HAP-1 (cell line): ENCODE data around the gene SHC4.
"Not testable (repeated sequence)": the region's sequence is repeated elsewhere in the genome, so short reads cannot be mapped to it uniquely, and the experiment has no call there.

ENCODE experiments used
- DNase-seq, 2 experiments: peaks; one replicate each; pipeline ENCODE4 v3.0.0-alpha.2; 2016 to 2020; ENCODE audit warnings: low spot score in 2 of 2
- H3K27me3 ChIP-seq: fragments of 250-450 bp; sonication (Bioruptor Pico); 2 replicates; pipeline ENCODE4 v1.5.1; 2020; ENCODE audit warnings: low read depth, mild to moderate bottlenecking, moderate library complexity
- H3K36me3 ChIP-seq: fragments of 250-450 bp; sonication (Bioruptor Pico); replicated peaks from 2 replicates; pipeline ENCODE4 v1.5.1; 2020; ENCODE audit warnings: mild to moderate bottlenecking
- H3K4me1 ChIP-seq: fragments of 250-450 bp; sonication (Bioruptor Pico); 2 replicates; pipeline ENCODE4 v1.5.1; 2020; ENCODE audit warnings: mild to moderate bottlenecking
- H3K4me3 ChIP-seq: fragments of 250-450 bp; sonication (Bioruptor Pico); 2 replicates; pipeline ENCODE4 v1.5.1; 2020; ENCODE audit warnings: mild to moderate bottlenecking, moderate library complexity
- H3K9me3 ChIP-seq: fragments of 250-450 bp; sonication (Bioruptor Pico); 2 replicates; pipeline ENCODE4 v1.5.1; 2020; ENCODE audit warnings: mild to moderate bottlenecking, moderate library complexity
- in situ Hi-C: fragments of 300-500 bp; cut with MboI; formaldehyde crosslinking; loops from 3 replicates; pipeline ENCODE4 v1.14.3; 2020; ENCODE audit warnings: low sequenced_read_pairs, inconsistent platforms, mixed read lengths

The SHC4 gene

DNA sequence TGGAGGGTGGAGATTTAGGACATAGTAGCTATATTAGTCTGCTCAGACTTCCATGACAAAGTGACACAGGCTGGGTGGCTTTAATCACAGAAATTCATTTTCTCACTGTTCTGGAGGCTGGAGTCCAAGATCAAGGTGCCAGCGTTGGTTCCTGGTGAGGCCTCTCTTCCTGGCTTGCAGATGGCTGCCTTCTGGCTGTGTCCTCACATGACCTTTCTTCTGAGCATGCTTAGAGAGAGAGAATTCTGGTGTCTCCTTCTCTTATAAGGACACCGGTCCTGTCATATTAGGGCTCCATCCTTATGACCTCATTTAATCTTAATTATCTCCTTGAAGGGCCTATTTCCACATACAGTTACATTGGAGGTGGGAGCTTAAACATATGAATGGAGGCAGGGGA is 14.9 kb upstream of the SHC4 start:
- Histone ChIP-seq H3K27me3 (no peaks in the 10 kb centered on the region), H3K9me3 (no peaks in the 10 kb centered on the region), H3K36me3 (no peaks in the 10 kb centered on the region), H3K4me1 (peaks cover 12% of the 10 kb centered on the region), H3K4me3 (no peak overlapping the region)
- in situ Hi-C loops: no loop called here
- no peak for DNase-seq

DNA sequence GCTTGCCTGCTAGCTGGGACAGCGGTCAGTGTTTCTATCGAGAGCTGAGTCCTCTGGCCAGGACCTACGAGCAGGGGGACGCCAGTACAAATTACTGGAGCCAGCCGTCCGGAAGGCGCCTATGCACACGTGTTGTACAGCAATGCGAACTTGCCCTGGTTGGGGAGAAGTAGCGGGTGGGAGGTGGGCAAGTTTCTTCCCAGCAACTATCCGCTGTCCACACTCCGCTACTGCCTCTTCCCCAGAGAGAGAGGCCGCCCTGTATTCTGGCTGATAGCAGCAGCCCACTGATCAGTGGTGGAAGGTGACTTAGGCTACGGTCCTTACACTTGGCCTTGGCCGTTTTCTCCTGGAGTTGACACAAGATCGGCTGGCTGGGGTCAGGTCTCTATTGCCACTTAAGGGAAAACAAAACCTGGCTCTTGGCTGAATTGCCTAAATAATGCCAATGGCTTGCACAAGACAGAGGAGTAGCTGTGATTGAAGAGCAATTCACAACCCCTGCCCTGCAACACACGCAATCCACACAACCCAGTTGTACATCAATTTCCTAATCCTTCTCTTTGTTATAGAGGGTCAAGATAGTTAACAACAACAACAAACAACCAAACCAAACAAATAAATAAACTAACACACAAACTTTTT is 12.8 kb upstream of the SHC4 start:
- DNase-seq: no peak
- peaks cover 12% of the 10 kb centered on the region for H3K4me1 ChIP-seq
- no peaks in the 10 kb centered on the region for H3K36me3 ChIP-seq
- H3K4me3 ChIP-seq: no peak overlapping the region
- H3K27me3 ChIP-seq: no peaks in the 10 kb centered on the region
- in situ Hi-C loops: no loop called here
- no peaks in the 10 kb centered on the region for H3K9me3 ChIP-seq

DNA sequence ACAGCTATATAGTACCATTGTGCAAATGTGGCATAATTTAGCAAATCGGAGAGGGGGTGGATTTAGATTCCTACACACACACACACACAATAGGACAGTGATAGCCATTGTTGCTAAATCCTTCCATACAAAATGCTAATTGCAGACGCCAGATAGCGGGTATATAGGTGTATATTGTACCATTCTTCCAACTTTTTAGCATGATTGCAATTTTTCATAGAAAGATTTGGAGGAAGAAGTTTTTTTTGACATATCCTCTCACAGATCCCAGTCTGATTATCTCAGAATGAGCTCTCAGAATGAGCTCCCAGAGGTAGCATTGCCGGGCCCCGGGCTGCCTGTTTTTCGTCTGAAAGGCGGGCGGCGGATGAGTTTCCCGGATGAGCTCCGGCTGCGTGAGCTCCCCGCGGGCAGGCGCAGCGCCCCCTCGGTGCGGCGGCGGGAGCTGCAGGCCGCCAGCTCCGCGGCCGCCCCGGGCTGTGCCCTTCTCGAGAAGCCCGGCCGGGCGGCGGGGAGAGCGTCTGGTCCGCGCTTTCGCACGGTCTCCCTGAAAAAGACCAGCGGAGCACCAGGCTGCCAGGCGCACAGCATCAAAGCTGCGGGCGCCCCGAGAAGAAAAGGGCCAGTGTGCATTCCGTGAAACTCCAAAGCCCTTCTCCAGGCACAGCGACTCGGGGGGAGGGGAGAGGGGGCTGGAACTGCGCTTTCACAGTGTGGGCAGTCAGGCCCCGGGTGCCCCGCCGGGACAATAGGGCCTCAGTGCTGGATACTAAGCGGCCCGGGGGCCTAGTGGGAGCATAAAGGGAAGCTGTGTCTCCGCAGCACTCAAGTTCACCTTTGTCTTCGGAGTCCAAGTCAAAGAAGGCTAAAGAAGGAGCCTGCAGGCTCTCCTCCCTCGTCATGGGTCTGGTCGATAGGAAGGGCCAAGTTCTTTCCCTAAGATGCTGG is 12.0 kb upstream of the SHC4 start:
- Histone ChIP-seq H3K36me3 (no peaks in the 10 kb centered on the region), H3K4me3 (peak overlapping the region; percentile 35), H3K27me3 (no peaks in the 10 kb centered on the region), H3K4me1 (peaks cover 12% of the 10 kb centered on the region), H3K9me3 (no peaks in the 10 kb centered on the region)
- in situ Hi-C loops: no loop called here
- DNase-seq: peak; percentile 84 to 92

DNA sequence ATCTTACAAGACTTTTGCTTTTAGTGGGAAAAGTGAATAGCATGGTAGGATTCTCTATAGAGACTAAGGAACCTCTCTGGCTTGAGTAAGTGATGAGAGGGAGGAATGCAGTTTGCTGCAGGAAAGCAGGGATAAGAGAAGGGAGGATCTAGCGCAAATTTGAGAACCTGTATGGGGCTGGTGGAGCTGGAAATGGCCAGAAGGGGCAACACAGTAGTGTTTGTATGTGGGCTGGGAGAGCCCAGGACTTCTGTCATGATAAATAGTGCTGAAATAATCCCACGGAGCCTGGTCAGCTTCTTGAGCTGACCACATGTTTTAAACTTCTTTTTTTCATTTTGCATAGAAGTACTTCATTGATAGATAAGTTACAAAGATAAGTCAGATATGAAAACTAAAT is 11.2 kb upstream of the SHC4 start:
- Histone ChIP-seq H3K9me3 (no peaks in the 10 kb centered on the region), H3K36me3 (no peaks in the 10 kb centered on the region), H3K27me3 (no peaks in the 10 kb centered on the region), H3K4me1 (peaks cover 12% of the 10 kb centered on the region), H3K4me3 (no peak overlapping the region)
- in situ Hi-C loops: no loop called here
- peak in 1 of 2 experiments; percentile 45 for DNase-seq

DNA sequence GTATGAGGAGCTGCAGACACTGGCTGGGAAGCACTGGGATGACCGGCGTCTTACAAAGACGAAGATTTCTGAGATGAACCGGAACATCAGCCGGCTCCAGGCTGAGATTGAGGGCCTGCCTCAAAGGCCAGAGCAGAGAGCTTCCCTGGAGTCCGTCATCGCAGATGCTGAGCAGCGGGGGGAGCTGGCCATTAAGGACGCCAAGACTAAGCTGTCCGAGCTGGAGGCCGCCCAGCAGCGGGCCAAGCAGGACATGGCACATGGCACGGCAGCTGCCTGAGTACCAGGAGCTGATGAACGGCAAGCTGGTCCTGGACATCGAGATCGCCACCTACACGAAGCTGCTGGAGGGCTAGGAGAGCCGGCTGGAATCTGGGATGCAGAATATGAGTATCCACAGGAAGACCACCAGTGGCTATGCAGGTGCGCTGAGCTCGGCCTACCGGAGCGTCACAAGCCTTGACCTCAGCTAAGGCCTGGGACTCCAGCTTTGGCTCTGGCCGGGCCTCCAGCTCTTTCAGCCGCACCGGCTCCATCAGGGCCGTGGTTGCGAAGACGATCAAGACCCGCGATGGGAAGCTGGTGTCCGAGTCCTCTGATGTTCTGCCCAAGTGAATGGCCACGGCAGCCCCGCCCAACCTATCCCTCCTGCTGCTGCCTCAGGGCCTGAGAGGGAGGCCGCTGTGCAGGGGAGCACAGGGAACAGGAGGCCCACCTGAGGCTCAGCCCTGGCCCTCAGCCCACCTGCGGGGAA is 9.2 kb upstream of the SHC4 start:
- Histone ChIP-seq H3K36me3 (no peaks in the 10 kb centered on the region), H3K4me1 (peaks cover 12% of the 10 kb centered on the region), H3K4me3 (no peak overlapping the region), H3K9me3 (no peaks in the 10 kb centered on the region), H3K27me3 (no peaks in the 10 kb centered on the region)
- no peak for DNase-seq
- in situ Hi-C loops: no loop called here

DNA sequence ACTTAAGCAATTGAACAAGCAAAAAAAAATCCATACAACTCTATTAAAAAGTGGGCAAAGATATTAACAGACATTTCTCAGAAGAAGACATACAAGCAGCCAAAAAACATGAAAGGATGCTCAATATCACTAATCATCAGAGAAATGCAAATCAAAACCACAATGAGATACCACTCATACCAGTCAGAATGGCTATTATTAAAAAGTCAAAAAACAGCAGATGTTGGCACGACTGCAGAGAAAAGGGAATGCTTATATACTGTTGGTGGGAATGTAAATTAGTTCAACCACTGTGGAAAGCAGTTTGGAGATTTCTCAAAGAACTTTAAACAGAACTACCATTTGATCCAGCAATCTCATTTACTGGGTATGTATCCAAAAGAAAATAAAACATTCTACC is 7.2 kb upstream of the SHC4 start:
- H3K4me3 ChIP-seq, H3K27me3 ChIP-seq, in situ Hi-C loops, DNase-seq, H3K36me3 ChIP-seq, H3K4me1 ChIP-seq, H3K9me3 ChIP-seq: not testable (repeated sequence)

DNA sequence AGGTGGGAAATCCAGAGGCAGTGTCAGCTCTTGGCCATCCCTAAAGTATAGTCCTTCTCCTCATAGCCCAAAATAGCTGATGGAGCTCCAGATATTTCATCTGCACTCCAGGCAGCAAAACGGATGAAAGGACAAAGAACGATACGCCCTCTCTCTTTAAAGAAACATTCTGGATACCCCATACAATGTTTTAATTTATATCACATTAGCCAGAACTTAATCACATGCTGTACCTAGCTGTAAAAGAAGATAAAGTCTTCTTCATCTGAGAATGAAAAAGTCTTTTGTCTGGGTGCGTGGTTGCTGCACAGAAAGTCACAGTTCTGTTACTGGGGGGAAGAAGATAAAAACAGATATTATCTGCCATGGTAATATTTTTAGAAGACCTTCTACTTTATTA is 4.3 kb upstream of the SHC4 start:
- H3K27me3 ChIP-seq: no peaks in the 10 kb centered on the region
- H3K4me1 ChIP-seq: peaks cover 4% of the 10 kb centered on the region; the same call in 1 of the 2 replicates
- DNase-seq: no peak
- H3K36me3 ChIP-seq: no peaks in the 10 kb centered on the region
- no peak overlapping the region for H3K4me3 ChIP-seq
- in situ Hi-C loops: no loop called here
- no peaks in the 10 kb centered on the region for H3K9me3 ChIP-seq

DNA sequence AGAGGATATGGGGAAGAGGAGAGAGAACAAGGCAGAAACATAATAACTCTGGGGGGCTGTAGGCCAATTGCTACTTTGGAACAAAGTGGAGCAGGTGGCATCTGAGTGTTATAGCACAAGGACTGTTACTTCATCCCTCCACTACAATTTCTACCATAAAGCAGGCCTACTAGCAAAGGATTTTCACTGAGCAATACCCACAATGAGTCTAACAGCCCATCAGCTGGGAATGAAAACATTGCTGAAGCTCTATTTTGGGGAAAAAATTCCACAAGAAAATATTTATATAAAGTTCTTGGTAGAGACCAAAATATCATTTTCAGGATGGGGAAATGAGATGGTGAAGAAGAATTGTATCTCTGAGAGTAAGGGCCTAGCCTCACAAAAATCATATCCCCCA is 3.6 kb upstream of the SHC4 start:
- H3K27me3 ChIP-seq: no peaks in the 10 kb centered on the region
- in situ Hi-C loops: no loop called here
- H3K4me3 ChIP-seq: no peak overlapping the region
- no peaks in the 10 kb centered on the region for H3K36me3 ChIP-seq
- peaks cover 4% of the 10 kb centered on the region; the same call in 1 of the 2 replicates for H3K4me1 ChIP-seq
- H3K9me3 ChIP-seq: no peaks in the 10 kb centered on the region
- no peak for DNase-seq

DNA sequence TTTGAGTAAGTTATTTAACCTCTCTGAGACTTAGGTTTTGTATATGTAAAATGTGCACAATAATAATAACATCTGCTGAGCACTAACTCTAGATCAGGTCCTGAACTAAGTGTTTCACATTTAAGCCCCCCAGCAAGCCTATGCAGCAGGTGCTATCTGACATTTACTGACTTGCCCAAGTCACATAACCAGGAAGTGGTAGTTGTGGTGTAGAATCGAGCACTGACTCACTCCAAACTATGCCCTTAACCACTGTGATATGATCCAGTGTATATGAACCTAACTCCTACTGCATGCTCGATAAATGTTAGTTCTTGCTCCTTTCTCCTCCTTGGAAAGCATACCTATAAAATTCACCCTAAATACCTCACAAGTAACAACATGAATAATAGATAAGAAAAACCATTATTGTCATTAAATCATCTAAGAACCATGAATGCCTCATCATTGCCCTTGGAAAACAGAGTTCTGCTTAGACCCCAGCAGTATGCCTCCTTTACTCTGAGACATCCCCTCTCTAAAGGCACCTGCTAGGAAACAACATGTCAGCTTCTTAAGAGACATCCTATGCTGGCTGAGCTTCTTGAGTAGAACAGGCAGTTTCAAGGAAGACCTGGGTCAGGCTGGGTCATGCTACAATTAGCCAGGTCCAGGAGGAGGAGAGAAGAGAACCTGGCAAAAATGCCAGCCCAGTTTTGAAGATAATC is 3.0 kb upstream of the SHC4 start:
- in situ Hi-C loops: no loop called here
- Histone ChIP-seq H3K27me3 (no peaks in the 10 kb centered on the region), H3K4me1 (peaks cover 4% of the 10 kb centered on the region; the same call in 1 of the 2 replicates), H3K36me3 (no peaks in the 10 kb centered on the region), H3K9me3 (no peaks in the 10 kb centered on the region), H3K4me3 (no peak overlapping the region)
- no peak for DNase-seq

DNA sequence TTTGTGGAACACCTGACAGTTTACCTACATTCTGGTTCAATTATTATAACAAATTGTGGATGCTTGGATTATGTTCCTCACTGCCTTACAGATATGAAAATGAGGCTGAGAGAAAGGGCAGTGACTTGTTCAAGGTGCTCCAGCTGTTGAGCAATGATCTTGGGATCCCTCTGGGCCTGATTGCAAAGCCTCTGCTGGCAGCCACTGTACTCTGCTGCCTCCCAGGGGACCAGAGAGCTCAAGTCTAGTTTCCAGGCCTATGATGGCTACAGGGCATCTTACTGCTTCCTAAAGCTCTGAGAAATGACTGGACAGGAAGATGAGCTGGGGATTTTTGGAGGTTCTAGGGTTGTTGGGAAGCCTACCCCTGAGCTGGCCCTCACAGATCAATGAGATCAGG is 2.3 kb upstream of the SHC4 start:
- Histone ChIP-seq H3K27me3 (no peaks in the 10 kb centered on the region), H3K4me3 (no peak overlapping the region), H3K4me1 (peaks cover 4% of the 10 kb centered on the region; the same call in 1 of the 2 replicates), H3K9me3 (no peaks in the 10 kb centered on the region), H3K36me3 (no peaks in the 10 kb centered on the region)
- in situ Hi-C loops: no loop called here
- DNase-seq: no peak

DNA sequence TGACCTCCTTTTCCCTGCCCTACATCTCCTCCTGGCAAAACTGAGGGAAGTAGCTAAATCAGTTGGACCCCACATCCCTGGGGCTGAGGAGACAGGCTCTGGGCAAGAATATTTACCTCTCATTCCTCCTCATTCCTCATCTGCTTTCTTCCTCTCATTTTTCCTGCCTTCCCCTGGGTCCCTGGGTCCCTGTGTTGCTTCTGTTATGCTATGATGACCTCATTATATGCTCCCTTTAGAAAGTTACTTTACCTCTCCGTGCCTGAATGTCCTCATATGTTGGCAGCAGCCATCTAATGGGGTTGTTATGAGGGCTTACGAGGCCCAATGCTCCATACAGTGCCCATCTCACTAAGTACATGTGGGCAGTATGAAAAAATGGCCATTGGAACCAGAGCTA is 1.2 kb upstream of the SHC4 start:
- in situ Hi-C loops: no loop called here
- H3K4me3 ChIP-seq: no peak overlapping the region
- no peaks in the 10 kb centered on the region for H3K27me3 ChIP-seq
- H3K9me3 ChIP-seq: no peaks in the 10 kb centered on the region
- no peaks in the 10 kb centered on the region for H3K36me3 ChIP-seq
- no peak for DNase-seq
- peaks cover 4% of the 10 kb centered on the region; the same call in 1 of the 2 replicates for H3K4me1 ChIP-seq

DNA sequence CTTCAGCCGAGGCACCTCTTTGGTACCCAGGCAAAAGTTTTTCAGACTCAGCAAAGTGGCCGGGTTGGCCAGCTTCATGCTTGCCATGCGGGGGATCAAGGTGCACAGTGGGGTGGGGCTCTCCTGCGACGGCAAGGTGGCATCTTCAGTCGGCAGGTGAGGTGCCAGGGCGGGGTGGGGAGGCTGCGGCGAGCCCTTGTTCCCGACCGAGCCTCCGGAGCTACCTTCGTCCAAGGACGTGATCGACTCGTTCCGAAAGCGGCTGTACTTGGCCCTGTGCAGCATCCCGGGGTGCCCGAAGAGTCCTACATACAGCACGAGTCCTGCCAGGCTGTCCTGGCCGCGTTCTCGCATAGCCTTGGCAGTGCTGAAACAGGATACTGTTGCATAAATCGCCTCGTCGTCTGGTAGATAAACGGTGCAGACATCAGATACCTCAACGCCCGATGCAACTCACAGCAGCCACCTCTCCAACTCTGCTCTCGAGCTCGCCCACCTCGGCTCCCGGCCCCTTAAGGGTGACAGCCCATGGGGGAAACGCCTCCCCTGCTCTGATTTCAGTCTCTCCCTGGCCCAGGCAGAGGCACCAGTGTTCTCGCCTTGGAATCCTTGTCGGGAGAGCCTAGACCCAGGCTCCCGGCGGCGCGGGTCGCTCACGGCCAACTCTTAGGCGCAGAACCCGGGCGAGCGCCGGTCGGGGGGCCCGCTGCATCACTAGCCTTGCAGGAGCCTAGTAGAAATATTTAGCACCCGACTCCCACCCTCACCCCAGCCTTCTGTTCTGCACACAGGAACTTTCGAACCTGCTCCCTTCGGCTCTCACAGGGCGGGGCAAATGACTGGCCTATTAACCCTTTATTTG is 826 bp downstream of the SHC4 start:
- H3K36me3 ChIP-seq: no peaks in the 10 kb centered on the region
- DNase-seq: no peak

DNA sequence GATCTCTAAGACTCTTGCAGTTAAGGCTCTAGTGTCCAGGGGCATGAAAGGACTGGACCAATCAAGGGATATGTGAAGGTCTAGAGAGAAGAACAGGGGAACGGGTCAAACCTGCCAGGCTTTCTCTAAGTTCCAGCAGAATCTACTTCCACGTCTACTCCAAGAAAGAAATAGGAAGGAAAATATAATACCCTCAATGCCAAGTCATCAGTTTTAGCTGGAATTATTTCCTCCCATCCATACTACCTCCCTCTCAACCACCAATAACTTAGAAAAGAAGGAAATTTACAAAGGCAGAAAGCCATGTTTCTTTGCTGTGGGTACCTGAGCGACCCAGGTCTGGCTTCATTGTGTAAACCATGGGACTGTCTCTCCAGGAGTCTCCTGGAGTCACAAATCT is 7.8 kb downstream of the SHC4 start:
- Histone ChIP-seq H3K27me3 (no peaks in the 10 kb centered on the region), H3K36me3 (no peaks in the 10 kb centered on the region), H3K4me1 (no peaks in the 10 kb centered on the region), H3K4me3 (no peak overlapping the region), H3K9me3 (no peaks in the 10 kb centered on the region)
- in situ Hi-C loops: no loop called here
- no peak for DNase-seq

More for the DNA sequence above, 826 bp downstream of the SHC4 start:
- Histone ChIP-seq H3K27me3 (no peaks in the 10 kb centered on the region), H3K9me3 (no peaks in the 10 kb centered on the region), H3K4me1 (peaks cover 4% of the 10 kb centered on the region; the same call in 1 of the 2 replicates), H3K4me3 (peak overlapping the region; percentile 36)
- in situ Hi-C loops: no loop called here
